SW 1271 (cell line): ENCODE data around the gene GIPR.
"Not testable (repeated sequence)": the region's sequence is repeated elsewhere in the genome, so short reads cannot be mapped to it uniquely, and the experiment has no call there.

ENCODE experiments used
- DNase-seq, 2 experiments: peaks; one replicate each; lab custom pipeline; 2025; lab: John Stamatoyannopoulos, UW

Gene GIPR

GRCh38 chr19:45645631-45646344 lies 22.2 kb upstream of the GIPR start:
- no peak for DNase-seq

GRCh38 chr19:45646345-45646698 lies 21.7 kb upstream of the GIPR start:
- no peak for DNase-seq

- DNase-seq, result no peak
Observed at GRCh38 chr19:45650722-45651121, 17.3 kb upstream of the GIPR start.

- DNase-seq, result no peak
Observed at GRCh38 chr19:45653634-45654033, 14.4 kb upstream of the GIPR start.

- no peak for DNase-seq
Observed at GRCh38 chr19:45655073-45655472, 12.9 kb upstream of the GIPR start.

GRCh38 chr19:45657520-45658167 lies 10.4 kb upstream of the GIPR start:
- no peak for DNase-seq

- DNase-seq, result no peak
Observed at GRCh38 chr19:45659096-45659729, 8.8 kb upstream of the GIPR start.

GRCh38 chr19:45660636-45661035 lies 7.4 kb upstream of the GIPR start:
- no peak for DNase-seq

GRCh38 chr19:45663800-45664199 lies 4.2 kb upstream of the GIPR start:
- no peak for DNase-seq

- no peak for DNase-seq
Observed at GRCh38 chr19:45664575-45664974, 3.4 kb upstream of the GIPR start.

- DNase-seq, result no peak
Observed at GRCh38 chr19:45668342-45668871, 386 bp downstream of the GIPR start.

- no peak for DNase-seq
Observed at GRCh38 chr19:45670670-45671453, 2.8 kb downstream of the GIPR start.

GRCh38 chr19:45674946-45675345 lies 6.9 kb downstream of the GIPR start:
- no peak for DNase-seq

- DNase-seq, result no peak
Observed at GRCh38 chr19:45676851-45677263, 8.8 kb downstream of the GIPR start.

GRCh38 chr19:45677351-45678230 lies 9.6 kb downstream of the GIPR start:
- DNase-seq, result no peak

GRCh38 chr19:45681391-45682015 lies 13.5 kb downstream of the GIPR start:
- peak in 1 of 2 experiments; percentile 81 for DNase-seq

GRCh38 chr19:45682117-45682516 lies 14.1 kb downstream of the GIPR start:
- DNase-seq, result no peak

GRCh38 chr19:45682908-45683307 lies 14.9 kb downstream of the GIPR start:
- DNase-seq, result no peak

- not testable (repeated sequence) for DNase-seq
Observed at GRCh38 chr19:45685045-45685444, 17.0 kb downstream of the GIPR start.

GRCh38 chr19:45687599-45687998 lies 19.6 kb downstream of the GIPR start:
- no peak for DNase-seq
